ENCODE data around the gene APOLD1. TPM values are rescaled to one million over a fixed set of nuclear protein-coding genes. Genes with fewer than 3 reads are reported as not detected.

APOLD1 gene
- total RNA-seq, 1 donor from 2014 or later = 7.4 TPM

- Histone ChIP-seq H3K27me3 (no peaks in the 10 kb centered on the region), H4K20me1 (ENCODE audit: low read depth) (no peaks in the 10 kb centered on the region), H3K4me1 (no peaks in the 10 kb centered on the region), H2AFZ (replicated peaks) (no peak overlapping the region), H3K79me2 (ENCODE audit: low read depth) (no peaks in the 10 kb centered on the region), H3K27ac (no peak overlapping the region), H3K4me3 (no peak overlapping the region), H3F3A (ENCODE audit: low read depth) (no peaks in the 10 kb centered on the region), H3K4me2 (no peak overlapping the region), H3K9me3 (ENCODE audit: low read depth) (no peaks in the 10 kb centered on the region), H3K36me3 (no peaks in the 10 kb centered on the region), H3K9ac (no peak overlapping the region)
- no peak for DNase-seq (ENCODE audit: low spot score)
- TF ChIP-seq, protein P1, sequence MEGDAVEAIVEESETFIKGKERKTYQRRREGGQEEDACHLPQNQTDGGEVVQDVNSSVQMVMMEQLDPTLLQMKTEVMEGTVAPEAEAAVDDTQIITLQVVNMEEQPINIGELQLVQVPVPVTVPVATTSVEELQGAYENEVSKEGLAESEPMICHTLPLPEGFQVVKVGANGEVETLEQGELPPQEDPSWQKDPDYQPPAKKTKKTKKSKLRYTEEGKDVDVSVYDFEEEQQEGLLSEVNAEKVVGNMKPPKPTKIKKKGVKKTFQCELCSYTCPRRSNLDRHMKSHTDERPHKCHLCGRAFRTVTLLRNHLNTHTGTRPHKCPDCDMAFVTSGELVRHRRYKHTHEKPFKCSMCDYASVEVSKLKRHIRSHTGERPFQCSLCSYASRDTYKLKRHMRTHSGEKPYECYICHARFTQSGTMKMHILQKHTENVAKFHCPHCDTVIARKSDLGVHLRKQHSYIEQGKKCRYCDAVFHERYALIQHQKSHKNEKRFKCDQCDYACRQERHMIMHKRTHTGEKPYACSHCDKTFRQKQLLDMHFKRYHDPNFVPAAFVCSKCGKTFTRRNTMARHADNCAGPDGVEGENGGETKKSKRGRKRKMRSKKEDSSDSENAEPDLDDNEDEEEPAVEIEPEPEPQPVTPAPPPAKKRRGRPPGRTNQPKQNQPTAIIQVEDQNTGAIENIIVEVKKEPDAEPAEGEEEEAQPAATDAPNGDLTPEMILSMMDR (IDR thresholded peaks at IDR 0.05) = no peak
- TF ChIP-seq EZH2phosphoT487 (IDR thresholded peaks at IDR 0.05) = no peak
- no peak for TF ChIP-seq EZH2 (IDR thresholded peaks at IDR 0.05)
- no peaks in the 10 kb centered on the region for H3K27me3 Mint-ChIP-seq (ENCODE audit: insufficient read depth, low read depth)
- no peak overlapping the region for H3K27ac Mint-ChIP-seq
- H3K4me3 Mint-ChIP-seq = no peak overlapping the region
- H3K36me3 Mint-ChIP-seq = peaks cover 13% of the 10 kb centered on the region
- peaks cover 30% of the 10 kb centered on the region for H3K9me3 Mint-ChIP-seq
- H3K4me1 Mint-ChIP-seq = no peaks in the 10 kb centered on the region
Observed at GRCh38 chr12:12770262-12770661, 15.2 kb upstream of the APOLD1 start.

GRCh38 chr12:12774791-12775190 is 10.7 kb upstream of the APOLD1 start:
- no peak overlapping the region for H3K27ac Mint-ChIP-seq
- Histone ChIP-seq H4K20me1 (ENCODE audit: low read depth) (no peaks in the 10 kb centered on the region), H3K4me3 (no peak overlapping the region), H3K27me3 (no peaks in the 10 kb centered on the region), H3K36me3 (no peaks in the 10 kb centered on the region), H3K4me1 (no peaks in the 10 kb centered on the region), H3F3A (ENCODE audit: low read depth) (peaks cover 5% of the 10 kb centered on the region), H3K4me2 (no peak overlapping the region), H3K9ac (no peak overlapping the region), H3K9me3 (ENCODE audit: low read depth) (no peaks in the 10 kb centered on the region), H3K79me2 (ENCODE audit: low read depth) (no peaks in the 10 kb centered on the region), H3K27ac (no peak overlapping the region), H2AFZ (replicated peaks) (no peak overlapping the region)
- H3K9me3 Mint-ChIP-seq = peaks cover 24% of the 10 kb centered on the region
- H3K27me3 Mint-ChIP-seq (ENCODE audit: insufficient read depth, low read depth) = peaks cover 2% of the 10 kb centered on the region
- no peak overlapping the region for H3K4me3 Mint-ChIP-seq
- H3K36me3 Mint-ChIP-seq = peaks cover 12% of the 10 kb centered on the region
- no peak for DNase-seq (ENCODE audit: low spot score)
- TF ChIP-seq, protein P1 (IDR thresholded peaks at IDR 0.05) = no peak
- no peak for TF ChIP-seq EZH2phosphoT487 (IDR thresholded peaks at IDR 0.05)
- TF ChIP-seq EZH2 (IDR thresholded peaks at IDR 0.05) = no peak
- no peaks in the 10 kb centered on the region for H3K4me1 Mint-ChIP-seq

GRCh38 chr12:12776261-12776660 is 9.2 kb upstream of the APOLD1 start:
- H3K4me3 ChIP-seq = no peak overlapping the region
- no peak overlapping the region for H3K4me2 ChIP-seq
- Mint-ChIP-seq H3K4me1 (no peaks in the 10 kb centered on the region), H3K27me3 (ENCODE audit: insufficient read depth, low read depth) (peaks cover 2% of the 10 kb centered on the region), H3K9me3 (peaks cover 15% of the 10 kb centered on the region), H3K27ac (peak overlapping the region; percentile 7), H3K4me3 (no peak overlapping the region), H3K36me3 (peaks cover 11% of the 10 kb centered on the region)
- TF ChIP-seq EZH2phosphoT487 (IDR thresholded peaks at IDR 0.05) = no peak
- TF ChIP-seq, protein P1 (IDR thresholded peaks at IDR 0.05) = no peak
- TF ChIP-seq EZH2 (IDR thresholded peaks at IDR 0.05) = no peak
- peaks cover 5% of the 10 kb centered on the region for H3F3A ChIP-seq (ENCODE audit: low read depth)
- H3K9me3 ChIP-seq (ENCODE audit: low read depth) = no peaks in the 10 kb centered on the region
- DNase-seq (ENCODE audit: low spot score) = no peak
- no peak overlapping the region for H3K9ac ChIP-seq
- no peaks in the 10 kb centered on the region for H3K4me1 ChIP-seq
- H3K27ac ChIP-seq = no peak overlapping the region
- H3K36me3 ChIP-seq = no peaks in the 10 kb centered on the region
- H4K20me1 ChIP-seq (ENCODE audit: low read depth) = no peaks in the 10 kb centered on the region
- H3K27me3 ChIP-seq = no peaks in the 10 kb centered on the region
- H2AFZ ChIP-seq (replicated peaks) = no peak overlapping the region
- no peaks in the 10 kb centered on the region for H3K79me2 ChIP-seq (ENCODE audit: low read depth)
